PC-9 (cell line): ENCODE results near the gene CEP20. TPM values are rescaled to one million over a fixed set of nuclear protein-coding genes. Genes with fewer than 3 reads are reported as not detected.
"Not testable (repeated sequence)": the region's sequence is repeated elsewhere in the genome, so short reads cannot be mapped to it uniquely, and the experiment has no call there.

ENCODE experiments used
- BruUV-seq: library from RNA; stranded (reverse); fragments of 400-500 nt; replicated peaks from 2 replicates; lab custom pipeline; 2021; lab: Mats Ljungman, UMichigan
- CTCF ChIA-PET: fragments of 300-600 bp; sonication (Branson Sonifier 250); formaldehyde crosslinking; loops from one replicate; lab custom pipeline; 2022; ENCODE audit warnings: antibody characterized with exemption; lab: Charles Lee
- POLR2A ChIA-PET: fragments of 300-600 bp; sonication (Branson Sonifier 250); formaldehyde crosslinking; loops from one replicate; lab custom pipeline; 2022; ENCODE audit warnings: antibody characterized with exemption; ENCODE audit not compliant: unreplicated experiment; lab: Charles Lee
- DNase-seq, 2 experiments: peaks; one replicate each; pipeline versions ENCODE4 v3.0.0 to v3.0.0-alpha.2; 2015 to 2022; ENCODE audit warnings: mixed read lengths in 1 of 2
- H2AFZ ChIP-seq: fragments of 200-600 bp; sonication (generic); 2 replicates; pipeline ENCODE4 v1.8.1; 2017; ENCODE audit warnings: antibody characterized with exemption
- H3F3A ChIP-seq: fragments of 200-600 bp; sonication (generic); 2 replicates; pipeline ENCODE4 v1.8.1; 2017; ENCODE audit warnings: antibody characterized with exemption, mild to moderate bottlenecking, low read depth; ENCODE audit not compliant: insufficient read depth
- H3K27ac ChIP-seq: fragments of 200-600 bp; sonication (generic); 2 replicates; pipeline ENCODE4 v1.6.1; 2016; ENCODE audit warnings: mixed run types
- H3K27me3 ChIP-seq: fragments of 200-600 bp; sonication (generic); 2 replicates; pipeline ENCODE4 v1.6.1; 2016; ENCODE audit warnings: low read depth, mixed run types; ENCODE audit not compliant: insufficient read depth
- H3K36me3 ChIP-seq: fragments of 200-600 bp; sonication (generic); 2 replicates; pipeline ENCODE4 v1.6.1; 2016; ENCODE audit warnings: low read depth, mixed run types
- H3K4me1 ChIP-seq: fragments of 200-600 bp; sonication (generic); replicated peaks from 2 replicates; pipeline ENCODE4 v1.6.1; 2016; ENCODE audit warnings: mixed run types; ENCODE audit not compliant: insufficient read depth
- H3K4me2 ChIP-seq: fragments of 200-600 bp; sonication (generic); 2 replicates; pipeline ENCODE4 v1.6.1; 2017; ENCODE audit warnings: mixed run types
- H3K4me3 ChIP-seq: fragments of 200-600 bp; sonication (generic); 2 replicates; pipeline ENCODE4 v1.6.1; 2016; ENCODE audit warnings: mixed run types
- H3K79me2 ChIP-seq: fragments of 200-600 bp; sonication (generic); 2 replicates; pipeline ENCODE4 v1.6.1; 2017; ENCODE audit warnings: low read depth, mixed run types
- H3K9me2 ChIP-seq: fragments of 200-600 bp; sonication (generic); 2 replicates; pipeline ENCODE4 v1.8.1; 2017; ENCODE audit warnings: mild to moderate bottlenecking; ENCODE audit not compliant: insufficient read depth
- H3K9me3 ChIP-seq: fragments of 200-600 bp; sonication (generic); 2 replicates; pipeline ENCODE4 v1.8.1; 2016; ENCODE audit warnings: low read depth; ENCODE audit not compliant: insufficient read depth
- H4K20me1 ChIP-seq: fragments of 200-600 bp; sonication (generic); 2 replicates; pipeline ENCODE4 v1.8.1; 2017; ENCODE audit not compliant: insufficient read depth
- CTCF ChIP-seq: fragments of 200-600 bp; sonication (generic); conservative IDR thresholded peaks from 2 replicates; pipeline ENCODE4 v1.6.1; 2017; ENCODE audit warnings: mixed run types, antibody characterized with exemption, mild to moderate bottlenecking, moderate library complexity
- EZH2 ChIP-seq: fragments of 200-600 bp; sonication (generic); IDR thresholded peaks from 2 replicates; pipeline ENCODE4 v1.8.0; 2017; ENCODE audit warnings: antibody characterized with exemption, low read depth
- intact Hi-C: fragments of 100-400 bp; cut with micrococcal nuclease; formaldehyde crosslinking; loops from one replicate; pipeline ENCODE4 v1.10.0; 2022; ENCODE audit not compliant: unreplicated experiment
- total RNA-seq: library from RNA; stranded (reverse); gene quantifications from 2 replicates; pipeline ENCODE4 v1.2.3, GENCODE V29; 2021

Gene CEP20
- total RNA-seq, 1 experiment from 2014 or later, result 125 TPM

- no TSS peak for BruUV-seq
- H3K4me2 ChIP-seq, result no peak overlapping the region
- CTCF ChIA-PET, result no interaction called here
Observed at GRCh38 chr16:15925631-15926030, 37.2 kb upstream of the CEP20 start.

GRCh38 chr16:15924996-15925395 lies 36.6 kb upstream of the CEP20 start:
- no peak overlapping the region for H3K27ac ChIP-seq
- no peaks in the 10 kb centered on the region for H3K9me3 ChIP-seq
- H3K9me2 ChIP-seq, result no peaks in the 10 kb centered on the region
- CTCF ChIA-PET, result interaction anchor here (0.6 kb wide), 1 partner anchor 168 kb away, joined by 9 read pairs; no protein-coding TSS in a partner anchor
- no peaks in the 10 kb centered on the region for H4K20me1 ChIP-seq
- intact Hi-C loops, result no loop called here
- no peaks in the 10 kb centered on the region for H3K79me2 ChIP-seq
- H3K4me3 ChIP-seq, result no peak overlapping the region
- peaks cover 15% of the 10 kb centered on the region for H3F3A ChIP-seq
- peaks cover 18% of the 10 kb centered on the region for H3K4me1 ChIP-seq
- no peaks in the 10 kb centered on the region for H3K27me3 ChIP-seq
- POLR2A ChIA-PET, result no interaction called here
- H3K4me2 ChIP-seq, result no peak overlapping the region
- no peak for TF ChIP-seq EZH2
- TF ChIP-seq CTCF, result no peak
- no peak for DNase-seq
- H3K36me3 ChIP-seq, result no peaks in the 10 kb centered on the region
- no TSS peak for BruUV-seq
- no peak overlapping the region for H2AFZ ChIP-seq

More at GRCh38 chr16:15925631-15926030, 37.2 kb upstream of the CEP20 start:
- no peak overlapping the region for H3K27ac ChIP-seq
- H3K27me3 ChIP-seq, result no peaks in the 10 kb centered on the region
- H3K9me3 ChIP-seq, result no peaks in the 10 kb centered on the region
- TF ChIP-seq EZH2, result no peak
- TF ChIP-seq CTCF, result no peak
- POLR2A ChIA-PET, result no interaction called here
- H2AFZ ChIP-seq, result no peak overlapping the region
- DNase-seq, result no peak
- H3K79me2 ChIP-seq, result no peaks in the 10 kb centered on the region
- intact Hi-C loops, result no loop called here
- no peaks in the 10 kb centered on the region for H3K9me2 ChIP-seq
- peaks cover 12% of the 10 kb centered on the region for H3K4me1 ChIP-seq
- H3K36me3 ChIP-seq, result no peaks in the 10 kb centered on the region
- peaks cover 12% of the 10 kb centered on the region for H3F3A ChIP-seq
- no peaks in the 10 kb centered on the region for H4K20me1 ChIP-seq
- no peak overlapping the region for H3K4me3 ChIP-seq

GRCh38 chr16:15919331-15919730 lies 30.9 kb upstream of the CEP20 start:
- Histone ChIP-seq H3K27ac (peak overlapping the region; percentile 58; the same call in 1 of the 2 replicates), H4K20me1 (no peaks in the 10 kb centered on the region), H3K79me2 (no peaks in the 10 kb centered on the region), H3K4me2 (no peak overlapping the region), H3K27me3 (no peaks in the 10 kb centered on the region), H3K9me2 (no peaks in the 10 kb centered on the region), H3K36me3 (no peaks in the 10 kb centered on the region), H3K4me3 (no peak overlapping the region), H2AFZ (no peak overlapping the region), H3K9me3 (no peaks in the 10 kb centered on the region), H3F3A (peaks cover 8% of the 10 kb centered on the region), H3K4me1 (peaks cover 17% of the 10 kb centered on the region)
- no peak for DNase-seq
- POLR2A ChIA-PET, result no interaction called here
- TF ChIP-seq CTCF, result no peak
- no peak for TF ChIP-seq EZH2
- CTCF ChIA-PET, result no interaction called here
- intact Hi-C loops, result no loop called here
- BruUV-seq, result no TSS peak

GRCh38 chr16:15918314-15918713 lies 29.9 kb upstream of the CEP20 start:
- H3K9me3 ChIP-seq, H3K27ac ChIP-seq, DNase-seq, H2AFZ ChIP-seq, CTCF ChIA-PET, H3K9me2 ChIP-seq, H3K4me3 ChIP-seq, H3K36me3 ChIP-seq, H4K20me1 ChIP-seq, POLR2A ChIA-PET, H3K79me2 ChIP-seq, BruUV-seq, H3F3A ChIP-seq, H3K4me2 ChIP-seq, H3K27me3 ChIP-seq, intact Hi-C loops: not testable (repeated sequence)
- H3K4me1 ChIP-seq, result peaks cover 17% of the 10 kb centered on the region
